CD4-positive, alpha-beta T cell treated with Interferon gamma for 1 hour (primary cell): ENCODE results near the gene CTNNA2.

Experiments
- DNase-seq: peaks from one replicate; pipeline ENCODE4 v3.0.0-alpha.2; 2020

CTNNA2 gene

GRCh38 chr2:79714283-79714682, 201.4 kb downstream of the CTNNA2 start:
- no peak for DNase-seq

GRCh38 chr2:79715338-79715737, 202.5 kb downstream of the CTNNA2 start:
- no peak for DNase-seq

- no peak for DNase-seq
These were observed 203.4 kb downstream of the CTNNA2 start for GRCh38 chr2:79716266-79716665.

GRCh38 chr2:79717364-79718007, 204.6 kb downstream of the CTNNA2 start:
- DNase-seq = no peak

- no peak for DNase-seq
These were observed 208.2 kb downstream of the CTNNA2 start for GRCh38 chr2:79721061-79721460.

GRCh38 chr2:79721966-79722365, 209.1 kb downstream of the CTNNA2 start:
- no peak for DNase-seq

- no peak for DNase-seq
These were observed 211.0 kb downstream of the CTNNA2 start for GRCh38 chr2:79723830-79724229.

- no peak for DNase-seq
These were observed 216.7 kb downstream of the CTNNA2 start for GRCh38 chr2:79729532-79729931.

- DNase-seq = no peak
These were observed 221.7 kb downstream of the CTNNA2 start for GRCh38 chr2:79734518-79734917.

- no peak for DNase-seq
These were observed 228.1 kb downstream of the CTNNA2 start for GRCh38 chr2:79740879-79741443.

- DNase-seq = no peak
These were observed 237.5 kb downstream of the CTNNA2 start for GRCh38 chr2:79750321-79750720.

GRCh38 chr2:79757526-79757925, 244.7 kb downstream of the CTNNA2 start:
- DNase-seq = no peak

- DNase-seq = no peak
These were observed 245.2 kb downstream of the CTNNA2 start for GRCh38 chr2:79758042-79758441.

- DNase-seq = no peak
These were observed 246.0 kb downstream of the CTNNA2 start for GRCh38 chr2:79758749-79759282.

GRCh38 chr2:79770926-79771325, 258.1 kb downstream of the CTNNA2 start:
- no peak for DNase-seq

- no peak for DNase-seq
These were observed 258.6 kb downstream of the CTNNA2 start for GRCh38 chr2:79771493-79771892.

- no peak for DNase-seq
These were observed 261.2 kb downstream of the CTNNA2 start for GRCh38 chr2:79774016-79774415.

GRCh38 chr2:79776461-79776860, 263.6 kb downstream of the CTNNA2 start:
- DNase-seq = no peak

- DNase-seq = no peak
These were observed 267.9 kb downstream of the CTNNA2 start for GRCh38 chr2:79780781-79781180.

GRCh38 chr2:79782576-79783452, 270.0 kb downstream of the CTNNA2 start:
- DNase-seq = no peak

GRCh38 chr2:79788952-79789651, 276.3 kb downstream of the CTNNA2 start:
- no peak for DNase-seq

- DNase-seq = no peak
These were observed 277.0 kb downstream of the CTNNA2 start for GRCh38 chr2:79789811-79790210.

GRCh38 chr2:79792090-79792489, 279.2 kb downstream of the CTNNA2 start:
- no peak for DNase-seq
